ENCODE data around the gene SEC16A.
A peak's percentile ranks its signal among the peaks of the same experiment; 100 is the strongest.

SEC16A gene

DNA sequence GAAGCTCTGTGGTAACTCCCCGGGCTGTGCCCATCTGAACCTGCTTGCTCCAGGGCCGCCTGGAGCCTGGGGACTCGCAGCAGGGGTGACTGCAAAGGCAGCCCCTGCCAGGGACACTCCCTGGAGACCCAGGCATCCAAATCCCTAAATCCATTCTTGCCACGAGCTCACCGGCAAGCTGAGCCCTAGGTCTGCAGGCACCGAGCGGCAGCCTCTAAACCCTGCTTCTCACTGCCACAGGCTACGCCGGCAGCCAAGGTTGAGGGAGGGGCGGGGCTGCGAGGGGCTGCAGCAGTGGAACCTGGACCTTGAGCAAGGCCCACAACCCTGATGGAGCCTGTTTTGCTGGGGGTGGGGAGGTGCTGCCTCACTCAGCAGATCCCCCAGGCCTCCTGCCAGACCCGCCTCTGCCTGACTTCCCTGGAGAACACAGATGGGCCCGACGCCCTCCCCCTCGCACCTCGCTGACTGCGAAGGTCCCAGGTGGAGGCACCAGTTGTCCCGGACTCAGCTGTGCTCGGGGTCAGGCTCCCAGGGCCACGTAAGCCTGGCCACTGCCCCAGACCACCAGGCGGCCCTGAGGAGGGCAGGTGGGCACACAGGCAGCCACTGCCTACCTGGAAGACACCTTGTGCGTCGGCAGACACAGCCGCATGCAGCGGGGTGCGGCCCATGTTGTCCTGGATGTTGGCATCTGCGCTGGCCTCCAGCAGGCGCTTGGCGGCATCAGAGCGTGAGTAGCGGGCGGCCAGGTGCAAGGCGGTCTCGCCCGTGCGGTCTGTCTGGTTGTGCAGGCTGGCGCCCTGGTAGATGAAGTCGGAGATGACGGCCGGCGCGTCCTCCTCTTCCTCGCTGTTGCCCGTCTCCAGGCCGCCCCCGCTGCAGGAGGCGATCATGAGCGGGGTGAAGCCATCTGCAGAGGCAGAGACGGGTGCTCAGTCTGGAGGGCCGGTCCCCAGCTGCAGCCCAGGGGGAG, 17.4 kb upstream of the SEC16A start:
- no peak for DNase-seq

DNA sequence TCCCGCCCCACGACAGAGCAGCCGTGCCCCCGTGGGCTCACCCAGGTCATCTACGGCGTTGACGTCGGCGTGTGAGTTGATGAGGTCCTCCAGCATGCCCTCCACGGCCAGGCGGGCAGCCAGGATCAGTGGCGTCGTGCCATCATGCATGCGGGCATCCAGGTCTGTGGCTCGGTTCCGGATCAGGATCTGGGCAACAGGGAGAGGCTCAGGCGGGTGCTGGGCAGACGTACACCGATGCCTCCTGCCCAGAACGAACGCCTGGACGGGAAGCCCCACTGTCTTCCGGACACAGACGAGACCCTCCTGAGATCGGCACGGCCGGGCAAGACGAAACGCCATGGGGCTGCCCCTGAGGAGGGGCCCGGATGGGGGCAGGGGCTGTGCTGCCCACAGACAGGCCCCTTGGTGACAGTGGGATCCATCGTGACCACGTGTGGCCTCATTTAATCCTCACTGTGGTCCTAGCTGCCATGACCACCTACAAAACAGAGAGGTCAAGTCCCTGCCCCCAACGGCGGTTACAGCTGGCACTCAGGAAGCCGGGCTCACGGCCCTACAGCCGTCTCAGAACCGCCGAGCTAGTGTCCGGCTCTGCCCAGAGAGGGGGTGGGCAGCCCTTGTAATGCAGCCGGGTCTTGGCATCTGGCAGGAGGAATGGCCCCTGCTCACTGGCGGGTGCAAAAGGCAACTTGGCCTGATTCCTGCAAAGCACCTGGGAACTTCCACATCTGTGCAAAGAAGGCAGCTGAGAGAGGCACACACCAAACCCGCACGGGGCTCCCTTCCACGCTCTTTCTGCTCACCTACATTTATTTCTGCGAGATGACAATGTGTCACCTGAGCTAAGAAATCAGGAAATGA, 16.5 kb upstream of the SEC16A start:
- no peak for DNase-seq

DNA sequence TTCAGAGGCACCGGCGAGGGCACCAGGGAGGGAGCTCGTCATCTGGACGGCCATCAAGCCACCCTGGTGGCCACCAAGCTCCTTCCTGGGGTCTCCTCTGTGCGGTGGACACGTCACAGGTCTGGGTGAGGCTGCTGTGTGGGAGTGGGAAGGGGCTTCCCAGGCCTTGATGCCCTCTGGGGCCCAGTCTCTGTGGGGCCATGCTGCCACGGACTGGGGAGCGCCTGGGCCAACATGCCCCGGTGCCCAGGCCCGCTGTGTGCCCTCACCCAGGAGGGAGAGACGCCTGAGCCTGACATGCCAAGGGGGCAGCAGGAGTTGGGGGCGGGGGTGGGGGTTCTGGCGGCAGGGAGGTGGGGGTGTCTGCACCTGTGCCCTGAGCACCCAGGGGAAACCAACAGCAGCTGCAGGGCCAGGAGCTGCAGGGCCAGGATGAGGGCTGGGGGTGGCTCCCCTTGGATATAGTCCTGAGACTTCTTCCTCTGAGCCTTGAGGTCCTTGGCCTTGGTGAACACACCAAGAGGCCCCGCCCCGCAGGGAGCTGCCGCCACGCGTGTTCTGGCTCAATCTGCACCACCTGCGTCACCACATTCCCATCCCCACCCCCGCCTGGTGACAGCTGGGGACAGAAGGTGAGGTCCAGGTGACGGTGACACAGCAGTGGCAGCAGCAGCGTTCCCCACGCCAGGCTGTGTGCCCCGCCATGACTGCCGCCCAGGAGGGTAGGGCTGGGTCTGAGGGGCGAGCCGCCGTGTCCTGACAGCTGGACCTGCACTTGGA, 15.3 kb upstream of the SEC16A start:
- no peak for DNase-seq

DNA sequence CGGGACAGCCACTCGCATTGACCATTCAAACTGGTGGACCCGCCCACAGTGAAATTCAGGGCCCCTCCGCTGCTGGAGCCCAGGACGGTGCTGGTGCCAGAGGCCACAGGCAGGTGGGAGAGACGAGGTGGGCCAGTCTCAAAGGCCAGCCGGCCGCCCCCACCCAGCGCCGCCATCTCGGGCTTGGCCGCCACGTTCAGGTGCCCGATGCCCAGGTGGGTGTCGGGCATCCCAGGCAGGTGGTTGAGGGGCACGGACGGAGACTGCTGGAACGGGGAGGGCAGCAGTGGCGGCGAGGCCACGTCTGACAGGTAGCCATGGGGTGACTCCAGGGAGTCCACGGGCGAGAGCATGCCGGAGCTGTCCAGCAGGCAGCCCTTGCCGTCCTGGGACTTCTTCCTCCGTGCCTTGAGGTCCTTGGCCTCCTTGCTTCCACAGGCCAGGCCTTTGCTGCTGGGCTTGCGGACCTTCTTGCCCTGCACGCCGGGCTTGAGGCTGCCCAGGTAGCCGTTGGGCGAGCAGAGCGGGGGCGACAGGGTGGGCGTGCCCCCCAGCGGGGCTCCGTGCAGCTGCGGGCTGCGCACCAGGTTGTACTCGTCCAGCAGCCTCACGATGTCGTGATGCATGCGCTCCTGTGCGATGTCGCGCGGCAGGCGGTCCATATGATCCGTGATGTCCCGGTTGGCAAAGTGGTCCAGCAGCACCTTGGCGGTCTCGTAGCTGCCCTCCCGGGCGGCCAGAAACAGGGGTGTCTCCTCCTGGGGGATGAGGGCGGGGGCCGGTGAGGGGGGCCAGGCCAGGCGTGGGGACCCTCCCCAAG, 14.2 kb upstream of the SEC16A start:
- DNase-seq: no peak

DNA sequence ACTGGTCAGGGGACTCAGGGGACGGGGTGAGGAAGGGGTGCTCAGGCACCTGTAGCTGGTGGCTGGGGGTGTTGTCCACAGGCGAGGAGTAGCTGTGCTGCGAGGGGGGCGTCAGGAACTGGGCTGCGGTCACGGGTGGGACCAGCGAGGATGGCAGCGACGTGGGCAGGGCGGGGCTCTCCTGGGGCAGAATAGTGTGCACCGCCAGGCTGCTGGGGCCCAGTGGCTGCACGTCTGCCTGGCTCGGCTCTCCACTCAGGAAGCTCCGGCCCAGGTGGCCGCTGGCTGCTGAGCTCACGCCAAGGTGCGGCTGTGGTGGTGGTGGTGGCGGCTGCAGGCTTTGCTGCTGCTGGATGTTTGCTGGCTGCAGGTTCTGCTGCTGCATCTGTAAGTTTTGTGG, 13.3 kb upstream of the SEC16A start:
- no peak for DNase-seq

DNA sequence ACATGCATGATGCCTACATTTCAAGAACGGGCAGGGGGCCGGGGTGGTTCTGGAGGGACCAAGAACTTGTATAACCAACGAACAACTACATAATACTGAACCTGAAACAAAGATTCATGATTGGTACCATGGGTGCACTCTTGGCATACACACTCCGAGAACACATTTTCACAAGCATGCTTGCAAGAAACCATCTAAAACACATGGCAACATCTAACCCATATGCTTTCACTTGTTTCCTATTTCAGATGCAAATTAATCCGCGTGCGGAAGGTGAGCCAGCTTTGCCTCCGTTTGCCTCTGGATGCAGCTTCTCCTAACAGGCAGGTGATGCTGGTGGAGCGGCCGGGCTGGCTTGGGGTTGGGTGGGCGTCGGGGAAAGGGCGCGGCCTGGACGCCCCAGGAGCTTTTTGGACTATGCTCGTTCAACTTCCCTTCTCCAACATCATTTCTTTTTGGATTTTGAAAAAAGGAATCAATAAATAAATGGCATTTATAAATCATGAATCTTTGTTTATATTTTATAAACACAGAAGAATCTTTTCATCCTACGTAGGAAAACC, 12.5 kb upstream of the SEC16A start:
- DNase-seq: no peak

DNA sequence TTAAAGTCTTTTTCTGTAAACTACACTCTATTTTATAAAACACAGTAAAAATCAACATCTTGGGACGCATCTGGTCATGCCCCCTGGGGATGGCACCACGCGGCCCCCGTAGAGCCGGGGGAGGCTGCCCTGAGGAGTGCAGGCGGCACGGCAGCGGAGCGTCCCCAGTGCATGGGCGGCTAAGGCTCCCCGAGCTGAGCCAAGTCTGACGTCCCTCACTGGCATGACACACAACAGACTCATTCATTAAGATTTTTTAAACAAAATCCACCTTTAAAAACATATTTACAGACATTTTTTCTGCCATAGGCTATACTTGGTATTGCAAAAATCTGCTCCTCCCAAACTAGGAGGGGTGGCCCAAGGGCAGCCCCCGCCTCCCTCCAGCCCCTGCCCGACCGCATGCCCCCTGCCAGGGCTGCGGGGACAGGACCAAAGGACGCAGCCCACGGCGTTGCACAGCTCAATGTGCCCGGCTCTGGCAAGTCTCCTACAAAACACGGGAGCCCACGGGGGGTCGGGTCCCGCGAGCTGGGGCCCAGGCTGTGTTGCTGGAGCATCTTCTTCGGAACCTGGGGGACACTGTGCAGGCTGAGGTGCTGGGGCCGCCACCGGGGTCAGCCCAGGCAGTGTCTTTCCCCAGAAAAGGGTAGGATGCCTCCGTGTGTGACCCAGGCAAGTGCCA, 11.8 kb upstream of the SEC16A start:
- DNase-seq: no peak

DNA sequence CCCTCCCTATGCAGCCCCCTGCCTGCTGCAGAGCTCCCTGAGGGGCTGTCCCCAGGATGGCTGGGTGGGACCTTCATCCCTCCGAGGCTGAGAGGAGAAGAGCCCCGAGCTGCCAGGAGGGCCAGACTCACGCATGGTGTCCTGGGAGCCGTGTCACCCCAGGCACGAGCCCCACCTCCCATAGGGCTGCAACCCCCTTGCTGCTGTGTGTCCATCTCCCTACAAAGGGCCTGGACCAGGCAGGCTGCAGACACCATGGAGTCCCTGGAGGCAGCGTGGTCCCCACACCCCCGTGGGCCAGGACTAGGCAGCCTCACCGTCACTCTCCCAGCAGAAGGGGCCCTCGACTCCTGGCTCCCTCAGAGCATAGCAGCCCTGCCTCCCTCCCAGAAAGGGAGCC, 11.2 kb upstream of the SEC16A start:
- no peak for DNase-seq

DNA sequence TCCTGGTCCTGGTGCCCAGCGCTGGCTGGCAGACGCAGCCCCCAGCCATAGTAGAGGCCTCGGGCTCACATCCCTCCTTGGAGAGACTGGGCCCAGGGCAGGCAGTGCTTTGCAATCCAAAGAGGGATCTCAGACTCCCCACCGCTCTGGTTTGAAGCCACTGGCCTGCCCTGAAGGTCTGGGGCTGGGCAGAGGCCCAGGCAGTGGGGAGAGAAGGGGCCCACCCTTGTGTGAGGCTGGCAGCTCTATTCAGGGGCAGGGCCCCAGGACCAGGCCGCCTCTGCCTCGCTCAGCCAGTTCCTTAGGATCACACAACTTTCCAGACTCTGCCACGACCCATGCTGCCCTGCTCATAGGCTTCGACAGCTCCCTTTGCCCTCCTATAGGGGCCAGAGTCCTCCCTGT, 10.7 kb upstream of the SEC16A start:
- no peak for DNase-seq

DNA sequence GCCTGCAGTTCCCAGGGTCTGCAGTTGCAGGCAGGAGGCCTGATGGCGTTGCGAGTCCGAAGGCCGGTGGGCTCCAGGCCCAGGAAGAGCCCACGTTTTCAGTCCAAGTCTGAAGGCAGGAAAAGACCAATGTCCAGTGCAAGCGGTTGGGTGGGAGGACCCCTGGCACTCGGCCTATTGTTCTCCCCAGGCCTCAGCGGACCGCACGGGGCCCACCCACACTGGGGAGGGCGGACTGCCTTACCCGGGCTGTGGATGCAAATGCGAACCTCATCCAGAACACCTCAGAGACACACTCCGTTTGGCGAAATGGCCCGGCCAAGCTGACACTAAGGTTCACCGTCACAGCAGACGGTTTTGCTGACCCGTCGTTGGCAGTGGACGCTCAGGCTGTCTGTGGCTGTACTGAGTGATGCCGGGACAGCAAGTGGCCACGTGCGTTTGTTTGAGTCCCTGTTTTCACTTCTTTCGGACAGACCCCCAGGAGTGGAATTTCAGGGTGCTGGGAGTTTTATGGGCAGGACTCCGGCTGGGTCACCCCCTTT, 10.2 kb upstream of the SEC16A start:
- no peak for DNase-seq

DNA sequence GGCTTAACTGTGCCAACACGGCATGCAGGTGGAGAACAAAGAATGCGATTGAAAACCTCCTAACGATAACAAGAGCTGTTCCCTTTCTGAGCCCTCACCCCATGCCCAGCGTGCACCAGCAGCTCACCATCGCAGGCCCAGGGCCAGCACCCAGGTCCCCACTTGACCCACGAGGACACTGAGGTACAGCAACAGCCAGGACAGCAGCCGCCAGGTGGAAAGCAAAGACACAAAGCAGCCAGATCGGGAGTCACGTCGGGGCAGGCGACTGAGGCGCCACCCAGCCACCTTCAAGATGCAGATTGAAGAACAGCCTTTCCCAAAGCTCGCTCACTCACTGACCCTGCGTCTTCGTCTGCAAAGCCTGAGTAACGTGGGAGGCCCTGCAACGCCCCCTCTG, 6.9 kb upstream of the SEC16A start:
- no peak for DNase-seq

DNA sequence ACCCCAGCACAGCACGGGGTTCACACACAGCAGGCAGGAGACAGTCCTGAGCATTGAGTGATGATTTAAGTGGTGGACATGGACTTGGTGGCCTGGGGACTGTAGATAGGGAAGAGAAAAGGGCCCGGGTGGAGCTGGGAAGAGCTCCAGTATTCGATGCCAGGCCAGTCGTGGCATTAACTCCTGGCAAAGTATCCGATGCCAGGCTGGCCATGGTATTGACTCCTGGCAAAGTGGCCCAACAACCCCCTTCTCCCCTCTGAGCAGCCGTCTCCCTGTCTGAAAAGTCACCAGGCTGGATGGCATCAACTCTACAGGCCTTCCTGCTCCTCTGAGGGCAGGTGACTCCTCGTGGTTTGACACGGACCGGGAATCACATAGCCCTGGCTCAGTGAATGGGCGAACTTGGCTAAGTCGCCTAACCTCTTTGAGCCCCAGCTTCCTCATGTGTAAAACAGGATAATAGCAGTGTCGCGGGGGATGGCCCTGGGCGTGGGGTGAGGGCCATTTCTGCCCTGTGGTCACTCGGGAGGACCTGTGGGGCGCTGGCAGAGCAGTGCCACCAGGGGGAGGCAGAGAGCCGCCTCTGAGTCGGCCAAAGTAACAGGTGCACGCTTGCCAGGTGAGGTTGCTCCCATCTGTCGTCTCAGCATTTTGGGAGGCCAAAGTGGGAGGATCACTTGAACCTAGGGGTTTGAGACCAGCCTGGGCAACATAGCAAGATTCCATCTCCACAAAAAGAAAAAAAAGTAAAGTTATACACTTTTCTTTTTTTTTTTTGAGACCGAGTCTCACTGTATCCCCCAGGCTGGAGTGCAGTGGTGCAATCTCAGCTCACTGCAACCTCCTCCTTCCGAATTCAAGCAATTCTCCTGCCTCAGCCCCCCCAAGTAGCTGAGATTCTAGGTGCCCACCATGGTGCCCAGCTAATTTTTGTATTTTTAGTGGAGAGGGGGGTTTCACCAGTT, 5.7 kb upstream of the SEC16A start:
- DNase-seq: no peak

DNA sequence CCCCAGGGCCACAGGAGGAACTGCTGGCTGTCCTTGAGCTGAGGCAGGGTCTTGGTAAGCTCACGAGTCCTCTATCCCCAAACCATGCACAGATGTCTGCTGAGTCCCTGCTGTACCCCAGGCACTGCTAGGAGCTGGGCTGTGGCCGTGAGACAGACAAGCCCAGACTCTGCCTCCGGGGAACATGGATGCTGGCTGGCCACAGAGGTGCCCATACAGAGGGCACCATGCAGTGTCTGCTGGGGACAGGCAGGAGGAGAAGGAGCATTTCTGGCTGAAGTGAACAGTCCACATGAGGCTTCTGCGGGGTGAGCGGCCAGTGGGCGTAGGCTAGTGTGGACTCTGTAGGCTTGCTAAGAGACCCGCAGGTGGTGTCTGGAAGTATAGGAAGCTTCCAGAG, 4.8 kb upstream of the SEC16A start:
- no peak for DNase-seq

DNA sequence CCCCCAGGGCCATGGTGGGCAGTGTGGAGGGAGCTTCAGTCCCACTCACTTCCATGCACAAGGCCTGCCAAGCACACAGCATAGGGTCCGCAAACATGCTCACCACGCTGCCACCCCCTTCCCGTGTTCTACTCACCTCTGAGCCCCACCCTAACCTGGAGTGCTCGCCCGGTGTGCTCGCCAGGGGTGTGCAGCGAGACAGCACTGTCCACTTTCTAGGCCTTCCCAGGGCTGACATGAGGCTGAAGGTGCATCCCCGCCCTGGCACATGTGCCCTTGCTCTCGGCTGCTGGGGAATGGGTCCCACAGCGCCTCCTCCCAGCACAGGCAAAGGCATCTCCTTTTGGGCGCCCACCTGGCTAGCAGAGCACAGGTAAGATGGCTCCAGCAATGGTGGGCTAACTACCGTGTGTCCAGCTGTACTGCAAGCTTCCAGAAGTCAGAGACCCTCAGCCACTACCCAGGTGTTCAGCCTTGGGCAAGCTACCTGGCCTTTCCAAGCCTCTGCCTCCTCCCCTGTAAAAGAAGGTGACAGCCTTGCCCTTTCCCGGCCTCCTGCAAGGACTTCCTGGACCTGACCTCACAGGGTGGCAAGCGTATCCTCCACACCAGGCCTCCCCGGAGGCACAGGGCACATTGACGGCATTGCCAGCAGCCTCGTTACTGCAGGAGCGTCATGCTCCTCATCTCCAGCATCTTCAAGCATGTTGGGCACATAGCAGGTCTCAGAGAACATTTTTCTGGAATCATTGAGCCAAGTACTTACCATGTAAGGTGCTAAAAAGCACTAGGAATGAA, 4.2 kb upstream of the SEC16A start:
- no peak for DNase-seq

DNA sequence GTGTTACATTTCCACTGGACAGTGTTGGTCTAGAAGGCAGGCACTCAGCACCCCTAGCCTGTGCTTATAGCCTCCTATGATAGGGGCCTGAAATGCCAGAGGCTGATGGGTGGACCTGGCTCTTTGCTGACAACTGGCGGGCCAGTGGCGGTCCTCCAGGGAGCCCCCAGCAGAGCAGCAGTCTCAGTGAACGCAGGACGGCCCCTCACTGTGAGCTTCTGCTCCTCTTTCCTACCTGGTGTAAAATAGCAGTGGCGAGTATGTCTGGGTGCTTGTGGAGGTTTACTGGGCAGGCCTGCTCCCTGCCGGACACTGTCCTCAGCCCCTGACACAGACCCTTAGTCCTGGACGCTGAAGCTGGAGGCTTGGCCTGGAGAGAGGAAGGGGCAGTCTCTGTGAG, 3.3 kb upstream of the SEC16A start:
- DNase-seq: no peak

DNA sequence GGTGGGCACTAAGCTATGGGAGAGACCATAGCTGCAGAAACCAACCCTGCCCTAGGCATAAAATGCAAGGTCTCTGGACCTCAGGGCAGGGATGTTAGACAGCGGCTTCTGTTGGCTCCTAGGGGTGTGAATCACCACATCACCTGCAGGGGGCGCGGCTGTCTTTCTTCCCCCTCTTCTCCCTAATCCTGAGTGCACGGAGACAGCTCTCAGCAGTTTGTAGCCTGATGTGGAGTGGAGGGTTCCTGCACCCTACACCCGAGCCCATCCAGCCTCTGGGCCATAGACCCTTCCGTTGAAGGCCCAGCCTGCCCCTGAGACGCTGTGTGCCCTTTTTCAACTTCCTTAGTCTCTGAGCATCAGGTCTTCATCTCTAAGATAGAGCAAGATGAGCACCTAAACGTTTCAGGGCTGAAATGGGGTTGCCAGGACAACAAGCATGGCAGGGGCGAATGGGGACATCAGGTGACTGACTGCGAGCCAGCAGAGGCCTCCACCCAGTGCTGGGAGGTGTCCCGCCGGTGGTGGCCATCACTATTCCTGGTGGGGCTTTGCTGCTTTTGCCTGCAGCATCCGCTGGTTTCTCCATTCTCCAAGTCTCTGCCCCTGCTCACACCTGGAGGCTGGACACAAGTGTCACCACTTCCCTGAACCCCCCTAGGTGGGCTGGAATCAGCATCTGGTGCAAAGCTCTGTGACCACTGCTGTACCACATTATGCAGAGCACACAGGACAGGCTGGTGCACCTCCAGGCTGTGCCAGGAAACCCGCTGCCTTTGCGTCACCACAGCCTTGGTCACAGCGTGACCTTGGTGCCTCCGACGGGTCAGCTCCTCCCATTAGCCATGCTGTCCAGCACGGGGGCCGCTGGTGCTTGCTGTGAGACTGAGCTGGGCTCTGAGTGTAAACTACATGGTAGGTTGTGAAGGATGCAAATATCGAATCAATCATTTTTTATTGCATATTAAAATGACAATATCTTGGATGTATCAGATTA, 2.5 kb upstream of the SEC16A start:
- peak; percentile 50 for DNase-seq

Measured in HCEC 1CT (cell line).